Measurements from ENCODE around the gene PLEK. TPM values are rescaled to one million over a fixed set of nuclear protein-coding genes. Genes with fewer than 3 reads are reported as not detected.

Gene PLEK
- polyA plus RNA-seq, 2 of the 4 experiments (the other 2 are of a cell fraction) = 0.04 TPM; not detected in 1

DNA sequence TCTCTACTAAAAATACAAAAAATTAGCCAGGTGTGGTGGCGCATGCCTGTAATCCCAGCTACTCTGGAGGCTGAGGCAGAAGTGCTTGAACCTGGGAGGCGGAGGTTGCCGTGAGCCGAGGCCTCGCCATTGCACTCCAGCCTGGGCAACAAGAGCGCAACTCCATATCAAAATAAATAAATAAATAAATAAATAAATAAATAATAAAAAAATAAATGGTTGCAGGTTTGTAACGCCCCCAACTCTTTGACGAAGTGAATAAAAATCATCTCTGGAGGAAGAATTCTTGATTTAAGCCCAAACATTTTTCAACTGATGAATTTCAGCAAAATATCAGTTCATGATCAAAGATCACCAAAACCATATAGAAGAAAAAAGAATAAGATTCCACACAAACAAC is 32.1 kb upstream of the PLEK start:
- Histone ChIP-seq H3K4me3 (no peak overlapping the region), H3K4me1 (no peaks in the 10 kb centered on the region), H3K9me3 (no peaks in the 10 kb centered on the region), H3K27ac (no peak overlapping the region), H3K4me2 (no peak overlapping the region)
- FAIRE-seq (no peak), DNase-seq (ENCODE audit: low read depth in 1 of 2, low spot score in 1 of 2) (no peak), ATAC-seq (no peak)
- CTCF ChIA-PET = interaction anchor here (1.2 kb wide), 1 partner anchor 211 kb away, joined by 3 read pairs; no protein-coding TSS in a partner anchor
- 64% methylated on average over 8 of the region's 8 CpGs for WGBS (ENCODE audit: missing lambda C conversion rate)
- POLR2A ChIA-PET = no interaction called here
- TF ChIP-seq ZC3H11A (IDR thresholded peaks at IDR 0.05) (peak; percentile 95), FOXS1 (CRISPR knock-in tag; IDR thresholded peaks at IDR 0.05) (no peak)

DNA sequence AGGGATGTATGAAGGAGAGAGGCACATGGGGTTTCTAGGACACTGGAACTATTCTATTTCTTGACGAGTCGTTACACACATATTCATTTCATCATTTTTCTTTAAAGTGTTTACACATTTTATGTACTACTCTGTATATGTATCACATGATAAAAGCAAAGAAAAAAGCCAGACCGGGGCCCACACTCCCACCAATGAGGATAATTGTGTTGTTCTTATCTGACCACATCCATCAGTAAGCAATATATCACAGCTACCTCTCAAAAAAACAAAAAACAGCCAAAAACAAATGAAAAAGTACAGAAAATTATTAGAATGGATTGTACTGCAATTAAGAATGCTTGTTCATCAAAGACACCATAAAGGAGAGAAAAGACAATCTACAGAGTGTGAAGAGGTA is 31.2 kb upstream of the PLEK start:
- no peak for FAIRE-seq

DNA sequence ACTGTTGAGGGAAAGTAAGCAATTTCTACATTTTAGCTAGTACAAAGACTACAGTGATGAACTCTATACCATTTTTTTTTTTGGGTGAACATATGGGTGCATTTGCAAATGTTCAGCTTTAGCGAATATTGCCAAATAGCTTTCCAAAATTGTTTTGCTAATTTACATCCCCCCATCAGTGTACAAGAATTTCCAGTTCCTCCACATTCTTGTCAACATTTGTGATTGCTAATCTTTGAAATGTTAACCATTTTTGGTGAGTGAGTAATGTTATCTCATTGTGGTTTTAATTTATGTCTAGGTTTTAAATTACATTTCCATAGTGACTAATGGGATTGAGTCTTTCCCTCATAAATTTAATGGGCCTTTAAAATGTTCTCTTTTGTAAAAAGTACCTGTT is 28.9 kb upstream of the PLEK start:
- Histone ChIP-seq H3K4me2 (no peak overlapping the region), H3K4me3 (no peak overlapping the region), H3K4me1 (no peaks in the 10 kb centered on the region), H3K27ac (no peak overlapping the region), H3K9me3 (no peaks in the 10 kb centered on the region)
- ChIA-PET CTCF (no interaction called here), POLR2A (no interaction called here)
- FAIRE-seq = no peak
- 47% methylated on average over 1 of the region's 1 CpG for WGBS (ENCODE audit: missing lambda C conversion rate)
- no peak for DNase-seq (ENCODE audit: low read depth in 1 of 2, low spot score in 1 of 2)
- TF ChIP-seq, protein P1, sequence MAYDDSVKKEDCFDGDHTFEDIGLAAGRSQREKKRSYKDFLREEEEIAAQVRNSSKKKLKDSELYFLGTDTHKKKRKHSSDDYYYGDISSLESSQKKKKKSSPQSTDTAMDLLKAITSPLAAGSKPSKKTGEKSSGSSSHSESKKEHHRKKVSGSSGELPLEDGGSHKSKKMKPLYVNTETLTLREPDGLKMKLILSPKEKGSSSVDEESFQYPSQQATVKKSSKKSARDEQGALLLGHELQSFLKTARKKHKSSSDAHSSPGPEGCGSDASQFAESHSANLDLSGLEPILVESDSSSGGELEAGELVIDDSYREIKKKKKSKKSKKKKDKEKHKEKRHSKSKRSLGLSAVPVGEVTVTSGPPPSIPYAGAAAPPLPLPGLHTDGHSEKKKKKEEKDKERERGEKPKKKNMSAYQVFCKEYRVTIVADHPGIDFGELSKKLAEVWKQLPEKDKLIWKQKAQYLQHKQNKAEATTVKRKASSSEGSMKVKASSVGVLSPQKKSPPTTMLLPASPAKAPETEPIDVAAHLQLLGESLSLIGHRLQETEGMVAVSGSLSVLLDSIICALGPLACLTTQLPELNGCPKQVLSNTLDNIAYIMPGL (CRISPR knock-in tag; IDR thresholded peaks at IDR 0.05; ENCODE audit: borderline replicate concordance) = no peak
- TF ChIP-seq EHMT2 (IDR thresholded peaks at IDR 0.05; ENCODE audit: low read depth) (no peak), FOSB (CRISPR knock-in tag; IDR thresholded peaks at IDR 0.05) (no peak), ZNF302 (CRISPR knock-in tag; IDR thresholded peaks at IDR 0.05) (no peak), RAD21 (conservative IDR thresholded peaks at IDR 0.05 in 1 of 2, IDR thresholded peaks at IDR 0.05 in 1 of 2) (no peak), POLR2A (IDR thresholded peaks at IDR 0.05; ENCODE audit: low read length) (no peak), NPAS2 (CRISPR knock-in tag; IDR thresholded peaks at IDR 0.05; ENCODE audit: borderline replicate concordance) (no peak), ZSCAN20 (CRISPR knock-in tag; IDR thresholded peaks at IDR 0.05) (no peak), ESRRA (IDR thresholded peaks at IDR 0.05; ENCODE audit: borderline replicate concordance, low read length) (no peak)
- TF ChIP-seq, protein P2, sequence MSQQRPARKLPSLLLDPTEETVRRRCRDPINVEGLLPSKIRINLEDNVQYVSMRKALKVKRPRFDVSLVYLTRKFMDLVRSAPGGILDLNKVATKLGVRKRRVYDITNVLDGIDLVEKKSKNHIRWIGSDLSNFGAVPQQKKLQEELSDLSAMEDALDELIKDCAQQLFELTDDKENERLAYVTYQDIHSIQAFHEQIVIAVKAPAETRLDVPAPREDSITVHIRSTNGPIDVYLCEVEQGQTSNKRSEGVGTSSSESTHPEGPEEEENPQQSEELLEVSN (IDR thresholded peaks at IDR 0.05; ENCODE audit: borderline replicate concordance, low read depth) = no peak
- no peak for ATAC-seq

More for the DNA sequence above, 31.2 kb upstream of the PLEK start:
- H3K4me1 ChIP-seq = no peaks in the 10 kb centered on the region
- POLR2A ChIA-PET = no interaction called here
- CTCF ChIA-PET = no interaction called here
- WGBS (ENCODE audit: missing lambda C conversion rate) = 3% methylated on average over 3 of the region's 3 CpGs
- TF ChIP-seq MAZ (IDR thresholded peaks at IDR 0.05; ENCODE audit: borderline replicate concordance, low read depth, low read length) = no peak
- TF ChIP-seq FOSL2 (IDR thresholded peaks at IDR 0.05) = no peak
- TF ChIP-seq FOSL2 (CRISPR knock-in tag; IDR thresholded peaks at IDR 0.05) = no peak
- TF ChIP-seq BHLHE40 (IDR thresholded peaks at IDR 0.05; ENCODE audit: low read depth, low read length) = no peak
- TF ChIP-seq HDAC2 (IDR thresholded peaks at IDR 0.05) = no peak
- TF ChIP-seq, protein P3, sequence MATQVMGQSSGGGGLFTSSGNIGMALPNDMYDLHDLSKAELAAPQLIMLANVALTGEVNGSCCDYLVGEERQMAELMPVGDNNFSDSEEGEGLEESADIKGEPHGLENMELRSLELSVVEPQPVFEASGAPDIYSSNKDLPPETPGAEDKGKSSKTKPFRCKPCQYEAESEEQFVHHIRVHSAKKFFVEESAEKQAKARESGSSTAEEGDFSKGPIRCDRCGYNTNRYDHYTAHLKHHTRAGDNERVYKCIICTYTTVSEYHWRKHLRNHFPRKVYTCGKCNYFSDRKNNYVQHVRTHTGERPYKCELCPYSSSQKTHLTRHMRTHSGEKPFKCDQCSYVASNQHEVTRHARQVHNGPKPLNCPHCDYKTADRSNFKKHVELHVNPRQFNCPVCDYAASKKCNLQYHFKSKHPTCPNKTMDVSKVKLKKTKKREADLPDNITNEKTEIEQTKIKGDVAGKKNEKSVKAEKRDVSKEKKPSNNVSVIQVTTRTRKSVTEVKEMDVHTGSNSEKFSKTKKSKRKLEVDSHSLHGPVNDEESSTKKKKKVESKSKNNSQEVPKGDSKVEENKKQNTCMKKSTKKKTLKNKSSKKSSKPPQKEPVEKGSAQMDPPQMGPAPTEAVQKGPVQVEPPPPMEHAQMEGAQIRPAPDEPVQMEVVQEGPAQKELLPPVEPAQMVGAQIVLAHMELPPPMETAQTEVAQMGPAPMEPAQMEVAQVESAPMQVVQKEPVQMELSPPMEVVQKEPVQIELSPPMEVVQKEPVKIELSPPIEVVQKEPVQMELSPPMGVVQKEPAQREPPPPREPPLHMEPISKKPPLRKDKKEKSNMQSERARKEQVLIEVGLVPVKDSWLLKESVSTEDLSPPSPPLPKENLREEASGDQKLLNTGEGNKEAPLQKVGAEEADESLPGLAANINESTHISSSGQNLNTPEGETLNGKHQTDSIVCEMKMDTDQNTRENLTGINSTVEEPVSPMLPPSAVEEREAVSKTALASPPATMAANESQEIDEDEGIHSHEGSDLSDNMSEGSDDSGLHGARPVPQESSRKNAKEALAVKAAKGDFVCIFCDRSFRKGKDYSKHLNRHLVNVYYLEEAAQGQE (IDR thresholded peaks at IDR 0.05) = no peak
- no peak for TF ChIP-seq CEBPB (IDR thresholded peaks at IDR 0.05)
- TF ChIP-seq ESRRA (IDR thresholded peaks at IDR 0.05; ENCODE audit: borderline replicate concordance, low read length) = no peak
- TF ChIP-seq JUNB (IDR thresholded peaks at IDR 0.05) = no peak
- TF ChIP-seq, protein P4, sequence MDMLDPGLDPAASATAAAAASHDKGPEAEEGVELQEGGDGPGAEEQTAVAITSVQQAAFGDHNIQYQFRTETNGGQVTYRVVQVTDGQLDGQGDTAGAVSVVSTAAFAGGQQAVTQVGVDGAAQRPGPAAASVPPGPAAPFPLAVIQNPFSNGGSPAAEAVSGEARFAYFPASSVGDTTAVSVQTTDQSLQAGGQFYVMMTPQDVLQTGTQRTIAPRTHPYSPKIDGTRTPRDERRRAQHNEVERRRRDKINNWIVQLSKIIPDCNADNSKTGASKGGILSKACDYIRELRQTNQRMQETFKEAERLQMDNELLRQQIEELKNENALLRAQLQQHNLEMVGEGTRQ (IDR thresholded peaks at IDR 0.05) = no peak
- no peak for TF ChIP-seq HOXB5 (CRISPR knock-in tag; IDR thresholded peaks at IDR 0.05)
- no peak for TF ChIP-seq MAFK (IDR thresholded peaks at IDR 0.05; ENCODE audit: partially characterized antibody)
- TF ChIP-seq TFCP2L1 (CRISPR knock-in tag; IDR thresholded peaks at IDR 0.05) = no peak
- TF ChIP-seq JUN (IDR thresholded peaks at IDR 0.05) = no peak
- TF ChIP-seq EHF (CRISPR knock-in tag; IDR thresholded peaks at IDR 0.05) = no peak
- TF ChIP-seq RNF2 (IDR thresholded peaks at IDR 0.05; ENCODE audit: borderline replicate concordance, low read depth) = no peak
- no peak for TF ChIP-seq FOXS1 (CRISPR knock-in tag; IDR thresholded peaks at IDR 0.05)
- TF ChIP-seq, protein P5, sequence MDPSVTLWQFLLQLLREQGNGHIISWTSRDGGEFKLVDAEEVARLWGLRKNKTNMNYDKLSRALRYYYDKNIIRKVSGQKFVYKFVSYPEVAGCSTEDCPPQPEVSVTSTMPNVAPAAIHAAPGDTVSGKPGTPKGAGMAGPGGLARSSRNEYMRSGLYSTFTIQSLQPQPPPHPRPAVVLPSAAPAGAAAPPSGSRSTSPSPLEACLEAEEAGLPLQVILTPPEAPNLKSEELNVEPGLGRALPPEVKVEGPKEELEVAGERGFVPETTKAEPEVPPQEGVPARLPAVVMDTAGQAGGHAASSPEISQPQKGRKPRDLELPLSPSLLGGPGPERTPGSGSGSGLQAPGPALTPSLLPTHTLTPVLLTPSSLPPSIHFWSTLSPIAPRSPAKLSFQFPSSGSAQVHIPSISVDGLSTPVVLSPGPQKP (IDR thresholded peaks at IDR 0.05; ENCODE audit: low read depth, low read length) = no peak
- no peak for TF ChIP-seq FOSB (CRISPR knock-in tag; IDR thresholded peaks at IDR 0.05)
- no peak overlapping the region for H3K4me3 ChIP-seq
- DNase-seq (ENCODE audit: low read depth in 1 of 2, low spot score in 1 of 2) (no peak), ATAC-seq (no peak)
- H3K4me2 ChIP-seq = no peak overlapping the region
- H3K9me3 ChIP-seq = no peaks in the 10 kb centered on the region
- no peak overlapping the region for H3K27ac ChIP-seq

Data from A549 (cell line).